CD4-positive, alpha-beta T cell treated with Interleukin-17A for 1 hour (primary cell): ENCODE data around the gene IL1RAP.

Experiments
- DNase-seq: peaks from one replicate; pipeline ENCODE4 v3.0.0-alpha.2; 2020

Gene IL1RAP

DNA sequence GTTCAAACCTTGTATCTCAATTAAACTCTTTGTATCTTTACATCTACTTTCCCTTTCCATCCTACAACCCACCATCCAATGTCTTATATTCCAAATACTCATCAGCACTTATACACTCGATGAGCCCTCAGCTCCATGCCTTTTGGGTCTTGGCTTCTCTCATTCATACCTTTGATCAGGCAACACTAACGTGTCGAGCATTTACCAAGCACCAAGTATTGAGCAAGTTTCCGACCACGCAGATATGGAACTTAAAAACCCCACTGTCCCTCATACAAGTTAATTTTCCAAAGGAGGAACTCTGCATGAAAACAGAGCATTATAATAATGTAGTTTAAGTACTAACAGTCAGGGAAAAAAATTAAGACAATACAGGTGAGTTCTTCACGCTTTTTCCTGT, 102.8 kb downstream of the IL1RAP start:
- no peak for DNase-seq

DNA sequence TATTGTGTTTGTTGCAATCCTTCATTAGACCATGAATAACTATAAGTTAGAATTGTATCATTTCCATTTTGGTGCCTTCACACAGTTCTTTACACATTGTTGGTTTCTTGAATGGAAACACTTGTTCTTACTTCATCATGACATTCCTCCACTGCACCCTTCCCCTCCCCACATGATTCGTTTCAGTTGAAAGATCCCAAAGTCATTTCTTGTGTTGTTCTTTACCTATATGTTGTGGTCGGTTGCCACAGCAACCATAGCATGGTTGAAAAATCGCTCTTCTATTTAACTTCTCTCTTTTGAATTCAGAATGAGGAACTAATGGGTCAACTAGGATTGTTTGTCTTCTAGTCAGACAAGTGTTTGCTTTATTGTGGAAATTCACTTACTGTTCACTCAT, 103.3 kb downstream of the IL1RAP start:
- peak; percentile 32 for DNase-seq

DNA sequence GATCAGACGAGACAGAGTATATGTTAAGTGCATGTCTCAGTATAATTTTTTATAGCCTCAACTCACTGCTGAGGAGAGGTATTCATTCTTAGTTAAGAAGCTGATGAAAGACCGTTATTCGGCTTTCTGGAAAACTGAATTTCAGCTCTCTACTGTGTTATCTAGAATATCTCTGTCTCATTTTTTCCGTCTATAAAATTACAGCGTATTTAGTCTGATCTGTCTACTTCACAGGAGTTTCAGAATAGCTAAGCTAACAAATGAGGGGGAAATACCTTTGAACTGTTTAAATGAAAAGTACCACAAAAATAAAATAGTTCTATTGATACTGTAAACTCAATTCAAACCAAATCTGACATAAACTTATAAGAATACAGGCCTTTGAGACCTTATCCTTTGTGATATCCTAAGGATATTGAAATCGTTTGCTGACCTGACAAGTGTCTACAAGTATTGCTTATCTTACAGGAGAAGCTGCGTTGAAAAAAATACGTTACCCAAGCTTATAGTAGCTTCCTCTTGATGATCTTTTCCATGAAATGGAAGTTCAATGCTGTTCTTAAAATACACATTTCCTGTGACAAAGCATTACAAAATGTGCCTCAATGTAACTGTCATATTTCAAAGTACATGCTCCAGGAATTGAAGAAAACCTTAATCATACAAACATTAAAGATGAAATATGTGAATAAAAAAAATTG, 104.6 kb downstream of the IL1RAP start:
- DNase-seq, result peak; percentile 6

DNA sequence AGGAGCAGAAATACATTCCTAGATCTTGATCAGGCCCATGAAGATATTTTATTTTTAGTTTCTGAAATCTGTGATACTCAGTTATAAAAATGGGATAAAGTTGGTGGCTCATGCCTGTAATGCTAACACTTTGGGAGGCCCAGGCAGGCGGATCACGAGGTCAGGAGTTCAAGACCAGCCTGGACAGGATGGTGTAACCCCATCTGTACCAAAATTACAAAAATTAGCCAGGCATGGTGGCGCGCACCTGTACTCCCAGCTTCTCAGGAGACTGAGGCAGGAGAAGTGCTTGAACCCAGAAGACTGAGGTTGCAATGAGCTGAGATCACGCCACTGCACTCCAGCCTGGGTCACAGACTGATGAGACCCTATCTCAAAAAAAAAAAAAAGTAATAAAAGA, 105.5 kb downstream of the IL1RAP start:
- DNase-seq, result no peak

DNA sequence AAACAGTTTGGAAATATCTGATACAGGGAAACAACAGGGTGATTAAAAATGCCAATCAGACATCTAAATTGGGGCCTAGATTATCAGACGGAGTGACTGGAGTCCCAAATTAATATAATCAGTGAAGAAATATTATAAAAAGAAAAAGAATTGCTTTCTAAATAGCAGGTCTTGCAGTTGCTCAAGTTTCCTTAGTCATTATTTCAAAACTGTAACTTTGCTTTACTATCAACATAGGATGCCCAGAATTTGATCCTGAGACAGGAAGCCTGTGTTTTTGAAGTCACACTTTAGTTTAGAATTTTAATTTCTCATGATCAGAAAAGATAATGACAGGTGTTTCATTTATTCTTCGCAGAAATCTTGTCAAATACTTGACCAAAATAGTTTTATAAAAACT, 105.9 kb downstream of the IL1RAP start:
- no peak for DNase-seq

DNA sequence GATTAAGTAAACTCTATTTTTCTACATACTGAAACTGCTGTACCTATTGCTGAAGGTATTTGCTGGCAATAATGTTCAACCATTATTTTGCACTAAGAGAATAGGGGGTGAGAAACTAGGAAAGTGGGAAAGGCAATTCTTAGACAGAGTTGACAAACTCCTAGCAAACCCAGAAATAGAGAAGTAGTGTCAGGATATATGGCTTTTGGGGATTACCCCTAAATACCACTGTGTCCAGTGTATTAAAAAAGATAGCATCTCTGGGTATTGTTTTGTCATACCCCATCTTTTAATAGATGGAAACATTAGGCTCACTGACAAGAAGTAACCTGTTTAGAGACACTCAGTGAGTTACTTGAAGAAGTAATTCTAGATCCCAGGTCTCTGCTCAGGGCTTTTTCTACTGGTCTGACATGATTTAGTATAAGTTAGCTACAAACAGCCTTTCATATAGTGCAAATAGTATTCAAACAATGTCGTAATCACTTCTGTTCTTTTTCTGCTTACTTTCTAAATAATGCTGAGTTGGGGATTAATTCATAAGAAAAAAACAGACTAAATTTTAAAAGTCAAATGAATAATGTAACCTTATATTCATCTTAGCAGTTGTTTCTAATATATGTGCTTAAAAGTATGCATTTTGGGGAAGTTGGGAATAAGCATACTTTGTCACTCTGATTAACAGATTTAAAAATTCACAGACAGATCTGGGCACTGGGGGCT, 107.2 kb downstream of the IL1RAP start:
- DNase-seq, result no peak

DNA sequence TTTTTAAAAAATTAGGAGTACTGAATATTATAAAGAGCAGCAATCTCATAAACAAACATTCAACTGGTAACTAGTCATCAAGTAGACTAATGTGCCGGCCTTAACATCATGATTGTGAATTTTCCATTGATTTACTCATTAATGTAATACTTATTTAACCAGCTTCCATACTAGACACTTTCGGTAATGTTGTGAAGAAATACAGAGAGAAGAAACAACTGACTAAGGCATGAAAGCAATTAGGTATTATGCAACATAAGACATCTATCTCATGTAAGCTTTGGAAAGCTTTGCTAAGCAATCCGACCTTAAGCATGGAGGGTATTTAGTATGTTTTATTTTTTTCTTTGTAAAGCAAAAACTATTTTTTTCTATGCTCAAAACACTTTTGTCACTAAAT, 108.0 kb downstream of the IL1RAP start:
- DNase-seq, result no peak

DNA sequence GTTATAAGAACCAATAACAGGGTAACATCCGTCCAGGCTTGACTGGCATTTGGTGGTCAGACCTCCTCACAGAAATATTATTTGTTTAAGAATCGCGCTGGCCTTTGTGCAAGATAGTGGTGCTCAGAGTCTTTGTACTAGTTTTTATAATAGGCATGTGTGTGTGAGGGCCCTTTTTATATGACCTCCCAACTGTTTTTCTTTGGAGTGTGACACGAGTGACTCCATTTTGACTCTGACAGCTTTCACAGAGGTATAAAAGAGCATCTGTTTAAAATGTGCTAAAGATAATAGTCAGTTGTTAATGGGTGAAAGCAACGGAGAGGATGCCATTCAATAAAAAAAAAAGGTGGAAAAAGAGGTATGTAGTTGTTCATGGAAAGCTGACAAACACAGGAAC, 110.4 kb downstream of the IL1RAP start:
- no peak for DNase-seq

DNA sequence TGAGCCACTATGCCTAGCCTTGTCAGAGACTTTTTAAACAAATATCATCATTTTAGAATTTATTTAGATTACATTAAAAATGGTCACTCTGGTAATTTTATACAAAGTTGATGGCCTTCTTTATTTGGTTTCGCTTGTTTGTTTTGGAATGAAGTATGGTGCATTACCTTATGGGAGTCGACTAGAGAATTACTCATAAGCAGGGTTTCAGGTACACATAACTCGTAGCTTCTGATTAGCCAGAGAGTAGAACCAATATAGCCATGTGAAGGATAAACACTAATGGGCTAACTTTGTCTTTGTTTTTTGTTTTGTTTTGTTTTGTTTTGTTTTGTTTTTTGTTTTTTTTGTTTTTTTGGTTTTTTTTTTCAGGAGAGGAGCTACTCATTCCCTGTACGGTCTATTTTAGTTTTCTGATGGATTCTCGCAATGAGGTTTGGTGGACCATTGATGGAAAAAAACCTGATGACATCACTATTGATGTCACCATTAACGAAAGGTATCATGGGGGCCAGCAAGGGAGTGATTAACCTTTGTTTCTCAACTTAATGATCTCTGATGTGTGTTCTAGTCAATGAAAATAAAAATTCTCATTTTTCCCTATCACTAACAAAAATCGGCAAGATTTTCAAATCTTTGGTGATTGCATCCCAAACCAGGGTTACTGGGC, 113.2 kb downstream of the IL1RAP start:
- no peak for DNase-seq

DNA sequence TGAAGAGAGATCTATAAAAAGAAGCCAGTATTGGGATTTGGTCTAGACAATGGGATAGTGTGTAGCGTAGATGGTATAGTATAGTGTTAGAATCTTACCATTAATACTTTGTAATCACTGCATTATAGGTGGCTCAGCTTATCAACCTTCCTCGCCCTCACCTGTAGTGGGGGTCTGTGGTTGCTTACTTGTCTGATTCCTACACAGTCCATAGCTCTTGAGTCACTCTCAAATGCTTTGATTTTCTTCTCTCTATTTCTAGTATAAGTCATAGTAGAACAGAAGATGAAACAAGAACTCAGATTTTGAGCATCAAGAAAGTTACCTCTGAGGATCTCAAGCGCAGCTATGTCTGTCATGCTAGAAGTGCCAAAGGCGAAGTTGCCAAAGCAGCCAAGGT, 115.2 kb downstream of the IL1RAP start:
- DNase-seq, result no peak

DNA sequence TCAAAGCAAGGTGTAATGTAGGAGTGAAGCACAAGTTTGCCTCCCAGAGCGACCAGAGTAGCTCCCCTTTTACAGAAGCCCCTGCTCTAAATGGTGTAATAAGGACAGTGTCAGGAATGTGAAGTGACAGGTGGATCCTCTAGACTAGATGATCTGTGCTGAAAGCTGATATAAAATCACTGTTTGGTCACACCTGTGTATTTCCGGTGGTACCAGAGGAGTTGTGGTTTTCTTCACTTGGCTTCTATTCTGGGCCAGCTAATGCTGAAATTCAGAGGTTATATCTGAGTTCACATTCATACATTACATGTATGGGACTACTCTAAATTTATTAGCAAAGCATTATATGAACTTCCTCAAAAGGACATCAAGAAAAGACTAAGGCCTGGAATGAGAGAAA, 117.4 kb downstream of the IL1RAP start:
- DNase-seq, result no peak

DNA sequence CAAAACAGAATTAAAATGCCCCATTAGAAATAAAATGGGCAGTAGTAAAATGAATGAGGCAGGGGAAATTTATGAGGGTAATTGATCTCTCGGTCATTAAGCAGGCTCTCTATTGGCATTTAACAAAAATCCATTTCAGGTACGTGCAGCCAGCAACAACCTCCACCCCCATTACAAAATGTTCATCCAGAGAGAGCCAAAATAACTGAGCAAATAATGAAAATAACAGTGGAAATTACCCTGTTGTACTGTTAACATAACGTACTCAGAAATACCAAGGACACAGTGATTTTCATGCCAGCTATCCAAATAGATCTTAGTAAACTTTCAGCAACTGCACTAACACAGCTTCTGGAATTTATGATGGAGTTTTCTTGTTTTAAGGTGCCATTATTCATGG, 127.7 kb downstream of the IL1RAP start:
- DNase-seq, result no peak

DNA sequence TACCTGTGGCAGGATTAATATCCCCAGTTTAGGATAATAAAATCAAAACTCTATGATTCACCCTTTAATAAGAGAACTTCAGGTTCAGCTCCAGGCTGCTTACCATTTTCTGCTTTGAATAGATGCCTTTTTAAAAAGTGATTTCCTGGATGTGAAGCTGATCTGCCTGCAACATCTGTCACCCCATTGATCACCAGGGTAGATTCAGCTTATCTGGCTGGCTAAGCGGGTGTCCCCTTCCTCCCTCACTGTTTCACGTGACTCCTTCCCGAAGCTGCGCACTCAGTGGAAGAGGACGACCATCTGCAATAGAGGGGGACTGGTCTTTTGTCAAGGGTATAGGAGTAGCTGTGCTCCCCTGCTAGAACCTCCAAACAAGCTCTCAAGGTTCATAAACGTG, 128.1 kb downstream of the IL1RAP start:
- DNase-seq, result no peak

DNA sequence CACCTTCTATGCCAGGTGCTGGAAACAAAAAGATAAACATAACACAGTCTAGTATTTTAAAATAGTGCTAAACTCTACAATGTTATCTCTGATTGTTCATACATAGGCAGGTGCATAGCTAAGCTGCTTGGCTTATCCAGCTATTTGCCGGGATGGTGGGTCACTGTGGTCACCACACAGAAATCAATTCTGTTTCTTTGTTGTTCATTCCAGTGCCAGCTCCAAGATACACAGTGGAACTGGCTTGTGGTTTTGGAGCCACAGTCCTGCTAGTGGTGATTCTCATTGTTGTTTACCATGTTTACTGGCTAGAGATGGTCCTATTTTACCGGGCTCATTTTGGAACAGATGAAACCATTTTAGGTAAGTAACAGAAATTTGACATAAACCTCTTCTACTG, 130.2 kb downstream of the IL1RAP start:
- DNase-seq, result no peak

DNA sequence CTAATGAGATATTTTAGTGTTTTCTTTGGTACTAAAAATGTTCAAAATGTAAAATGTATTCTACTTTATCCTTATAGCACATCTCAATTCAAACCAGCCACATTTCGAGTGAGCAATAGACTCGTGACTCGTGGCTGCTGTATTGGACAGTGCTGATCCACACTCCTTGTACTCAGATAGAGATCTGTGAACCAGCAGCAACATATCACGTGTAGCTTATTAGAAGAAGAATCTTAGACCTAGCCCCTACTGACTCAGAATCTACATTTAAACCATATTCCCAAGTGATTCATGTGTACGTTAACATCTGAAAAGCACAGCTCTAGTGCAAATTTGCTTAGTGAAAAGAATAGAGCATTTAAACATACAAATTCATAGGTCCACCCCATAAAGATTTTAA, 130.9 kb downstream of the IL1RAP start:
- DNase-seq, result no peak

DNA sequence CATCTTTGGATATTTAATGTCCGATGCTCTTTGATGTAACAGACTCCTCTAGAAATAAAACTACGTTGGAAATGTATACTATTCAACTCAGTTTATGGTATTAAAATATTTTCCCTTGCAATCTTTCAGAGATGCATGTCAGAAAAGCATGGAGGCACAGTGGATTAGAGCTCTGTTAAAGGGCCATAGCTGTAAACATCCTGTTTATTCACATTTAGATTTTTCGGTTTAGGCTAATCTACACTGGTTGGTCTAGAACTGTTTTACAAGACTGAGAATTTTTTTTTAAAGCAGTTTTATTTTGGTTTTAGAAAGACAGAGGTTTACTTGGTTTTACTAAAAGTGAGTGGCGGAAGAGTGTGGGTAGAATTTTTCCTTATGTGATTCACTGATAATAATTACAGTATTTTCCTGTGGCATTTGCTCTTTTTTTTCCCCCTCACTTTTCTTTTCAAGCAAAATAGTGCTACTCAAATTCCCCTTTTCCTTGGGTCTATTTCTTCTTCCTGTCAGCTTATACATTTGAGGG, 132.1 kb downstream of the IL1RAP start:
- DNase-seq, result no peak

DNA sequence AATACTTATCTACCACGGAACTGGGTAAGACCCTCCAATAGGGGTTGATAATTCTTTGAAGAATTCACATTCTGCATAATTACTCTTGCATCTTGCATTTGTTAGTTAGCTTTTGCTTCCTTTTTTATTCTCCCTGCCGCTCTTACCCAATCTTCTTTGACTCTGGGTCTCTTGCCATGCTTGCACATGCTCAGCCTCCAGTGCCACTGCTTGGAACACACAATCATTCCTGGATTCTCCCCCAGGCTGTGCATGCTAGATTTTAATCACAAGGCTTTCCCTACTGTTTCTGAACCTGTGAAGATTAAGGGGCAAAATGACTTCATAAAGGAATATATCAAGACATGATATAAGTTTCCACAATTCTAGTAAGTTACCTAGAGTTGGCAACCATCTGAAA, 133.1 kb downstream of the IL1RAP start:
- DNase-seq, result no peak

DNA sequence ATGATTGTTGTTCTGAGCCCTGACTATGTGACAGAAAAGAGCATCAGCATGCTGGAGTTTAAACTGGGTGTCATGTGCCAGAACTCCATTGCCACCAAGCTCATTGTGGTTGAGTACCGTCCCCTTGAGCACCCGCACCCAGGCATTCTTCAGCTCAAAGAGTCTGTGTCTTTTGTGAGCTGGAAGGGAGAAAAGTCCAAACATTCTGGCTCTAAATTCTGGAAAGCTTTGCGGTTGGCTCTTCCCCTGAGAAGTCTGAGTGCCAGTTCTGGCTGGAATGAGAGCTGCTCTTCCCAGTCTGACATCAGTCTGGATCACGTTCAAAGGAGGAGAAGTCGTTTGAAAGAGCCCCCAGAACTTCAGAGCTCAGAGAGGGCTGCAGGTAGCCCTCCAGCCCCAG, 142.0 kb downstream of the IL1RAP start:
- no peak for DNase-seq

DNA sequence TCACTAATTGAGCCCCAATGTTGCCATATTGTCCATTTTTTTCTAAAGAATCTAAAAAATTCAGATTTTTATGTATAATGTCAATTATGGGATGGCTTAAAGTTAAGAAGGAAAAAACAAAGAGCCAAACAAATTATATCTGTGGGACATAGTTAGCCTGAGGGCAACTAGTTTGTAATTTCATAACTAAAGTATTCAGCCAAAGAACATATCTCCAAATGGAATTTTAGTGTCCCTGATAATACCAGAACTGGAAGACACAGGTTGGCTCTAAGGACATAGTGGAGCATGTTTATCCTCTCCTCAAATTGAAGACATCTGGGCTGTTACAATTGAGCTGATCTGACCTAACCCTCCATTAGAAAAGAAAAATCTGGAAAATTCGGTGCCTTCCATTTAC, 144.2 kb downstream of the IL1RAP start:
- DNase-seq, result no peak

DNA sequence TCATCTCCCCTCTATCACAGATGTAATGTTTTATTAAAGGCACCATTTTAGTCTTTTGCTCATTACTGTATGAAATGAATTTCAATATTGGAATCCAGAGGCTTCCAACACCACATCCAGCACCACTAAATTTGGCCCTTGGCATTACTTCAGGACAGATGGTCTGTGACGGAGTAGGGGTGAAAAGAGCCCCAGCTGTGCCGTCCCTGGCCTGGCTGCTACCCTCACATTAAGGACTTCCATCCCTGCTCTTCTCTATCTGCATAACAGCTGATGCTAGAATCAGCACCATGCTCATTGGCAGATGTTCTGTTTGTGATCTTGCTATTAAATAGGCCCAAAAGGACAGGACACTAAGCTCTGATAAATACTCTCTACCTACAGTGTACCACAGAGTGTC, 152.9 kb downstream of the IL1RAP start:
- no peak for DNase-seq

DNA sequence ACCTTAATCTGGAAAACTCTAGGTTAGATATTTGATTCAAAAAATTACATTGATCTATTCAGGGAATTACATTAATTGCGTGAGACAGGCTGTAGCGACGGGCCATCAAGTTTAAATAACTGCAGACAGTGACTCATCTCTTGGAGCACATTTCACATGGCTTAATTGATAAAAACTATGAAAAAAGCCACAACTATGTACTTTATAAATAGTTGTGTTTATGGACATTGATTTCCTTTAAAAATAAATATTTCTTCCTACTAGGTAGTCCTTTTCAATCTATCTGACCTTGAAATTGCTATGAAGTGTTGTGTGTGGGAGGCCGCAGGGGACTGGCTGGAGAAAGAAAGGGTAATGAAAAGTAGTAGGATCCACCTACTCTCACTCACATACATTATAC, 157.8 kb downstream of the IL1RAP start:
- no peak for DNase-seq

DNA sequence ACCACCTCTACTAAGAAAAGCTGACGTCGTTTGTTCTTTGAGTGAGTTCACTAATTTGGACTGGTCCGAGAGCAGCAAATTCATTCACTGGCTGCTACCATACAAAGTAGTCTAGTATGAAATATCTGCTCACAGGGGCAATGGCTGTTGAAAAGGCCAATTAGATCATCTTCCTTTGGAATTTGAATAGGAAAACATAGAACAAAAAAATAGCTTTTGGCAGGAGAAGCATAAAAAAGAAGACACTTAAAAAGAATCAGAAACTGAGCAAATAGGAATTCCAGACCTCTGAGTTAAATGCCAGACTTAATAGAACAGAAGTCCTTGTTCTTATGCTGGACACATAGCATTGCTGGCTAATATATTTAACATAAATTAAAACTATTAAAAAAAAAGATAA, 159.3 kb downstream of the IL1RAP start:
- DNase-seq, result no peak

DNA sequence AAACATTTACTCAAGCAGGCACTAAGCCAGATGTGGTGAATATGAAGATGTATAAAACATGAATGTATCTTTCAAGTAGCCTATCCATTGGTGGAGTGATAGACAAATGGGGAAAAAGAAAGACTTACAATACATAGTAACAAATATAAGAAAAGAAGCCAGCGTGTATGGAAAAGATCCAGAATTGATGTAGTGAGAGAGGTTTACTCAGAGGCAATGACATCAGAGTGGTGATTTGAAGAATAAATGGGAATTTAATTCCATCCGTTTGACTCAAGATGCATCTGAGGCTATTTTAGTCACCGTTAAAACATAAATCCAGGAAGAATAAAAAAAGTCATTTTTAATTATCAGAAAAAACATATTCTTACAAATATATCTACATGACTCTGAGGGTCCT, 162.6 kb downstream of the IL1RAP start:
- no peak for DNase-seq

DNA sequence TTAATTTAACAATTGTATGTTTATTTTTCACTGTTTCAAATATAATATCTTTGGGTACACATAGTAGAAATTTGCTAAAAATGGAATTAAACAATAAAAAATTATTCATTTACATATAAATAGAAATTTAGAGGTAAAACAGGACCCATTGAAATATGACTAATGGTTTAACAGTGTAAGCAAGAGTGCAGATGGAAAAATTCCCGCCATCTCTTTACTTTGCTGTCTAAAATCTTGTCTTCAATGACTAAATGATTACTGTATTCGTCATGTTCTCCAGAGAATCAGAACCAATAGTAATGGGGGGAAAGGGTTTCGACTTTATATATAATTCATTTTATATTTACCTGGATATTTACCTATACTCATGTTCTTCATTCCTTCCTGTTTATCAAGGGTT, 163.1 kb downstream of the IL1RAP start:
- no peak for DNase-seq
